Measurements from ENCODE around the gene L3MBTL3. TPM values are rescaled to one million over a fixed set of nuclear protein-coding genes. Genes with fewer than 3 reads are reported as not detected.

L3MBTL3 gene
- total RNA-seq, 1 donor from 2014 or later: 22.2 TPM

- no peaks in the 10 kb centered on the region for H3K4me1 Mint-ChIP-seq (ENCODE audit: low read depth, unreplicated experiment)
- H3K36me3 Mint-ChIP-seq (ENCODE audit: low read depth, unreplicated experiment): no peaks in the 10 kb centered on the region
- H3K36me3 ChIP-seq (ENCODE audit: insufficient read depth, low read length): peaks cover 5% of the 10 kb centered on the region
- no peaks in the 10 kb centered on the region for H3K27me3 Mint-ChIP-seq (ENCODE audit: low read depth, unreplicated experiment)
- H3K9me3 Mint-ChIP-seq (ENCODE audit: unreplicated experiment): no peaks in the 10 kb centered on the region
- H3K27me3 ChIP-seq (ENCODE audit: insufficient read depth, low read length): no peaks in the 10 kb centered on the region
- H3K9ac ChIP-seq (ENCODE audit: low read length): no peak overlapping the region
- H3K4me3 ChIP-seq (ENCODE audit: insufficient read depth, low read depth, low read length): no peak overlapping the region
- FAIRE-seq: no peak
- no peaks in the 10 kb centered on the region for H3K4me1 ChIP-seq (ENCODE audit: insufficient read depth, low read length)
- DNase-seq (ENCODE audit: low read depth): no peak
- H3K79me2 ChIP-seq (ENCODE audit: insufficient read depth, low read length): peaks cover 14% of the 10 kb centered on the region
- H3K4me3 Mint-ChIP-seq (ENCODE audit: unreplicated experiment): no peak overlapping the region
- H2AFZ ChIP-seq (ENCODE audit: low read depth, low read length): no peak overlapping the region
- H4K20me1 ChIP-seq (ENCODE audit: insufficient read depth, low read length): peaks cover 16% of the 10 kb centered on the region
- H3K27ac ChIP-seq (ENCODE audit: low read depth, low read length): no peak overlapping the region
- no peaks in the 10 kb centered on the region for H3K9me3 ChIP-seq (ENCODE audit: insufficient read depth, low read depth, low read length)
- H3K4me2 ChIP-seq (ENCODE audit: low read length): no peak overlapping the region
- H3K27ac Mint-ChIP-seq (ENCODE audit: unreplicated experiment): no peak overlapping the region
- TF ChIP-seq EZH2 (IDR thresholded peaks at IDR 0.05; ENCODE audit: insufficient read depth, low read length): no peak
These were observed 23.2 kb downstream of the L3MBTL3 start for GRCh38 chr6:130041594-130041993.

- no peaks in the 10 kb centered on the region for H3K9me3 Mint-ChIP-seq (ENCODE audit: unreplicated experiment)
- H3K27ac Mint-ChIP-seq (ENCODE audit: unreplicated experiment): no peak overlapping the region
- peaks cover 5% of the 10 kb centered on the region for H3K4me1 Mint-ChIP-seq (ENCODE audit: low read depth, unreplicated experiment)
- no peaks in the 10 kb centered on the region for H3K9me3 ChIP-seq (ENCODE audit: insufficient read depth, low read depth, low read length)
- no peaks in the 10 kb centered on the region for H3K27me3 ChIP-seq (ENCODE audit: insufficient read depth, low read length)
- no peak overlapping the region for H3K4me3 ChIP-seq (ENCODE audit: insufficient read depth, low read depth, low read length)
- H3K9ac ChIP-seq (ENCODE audit: low read length): no peak overlapping the region
- TF ChIP-seq, protein P1, sequence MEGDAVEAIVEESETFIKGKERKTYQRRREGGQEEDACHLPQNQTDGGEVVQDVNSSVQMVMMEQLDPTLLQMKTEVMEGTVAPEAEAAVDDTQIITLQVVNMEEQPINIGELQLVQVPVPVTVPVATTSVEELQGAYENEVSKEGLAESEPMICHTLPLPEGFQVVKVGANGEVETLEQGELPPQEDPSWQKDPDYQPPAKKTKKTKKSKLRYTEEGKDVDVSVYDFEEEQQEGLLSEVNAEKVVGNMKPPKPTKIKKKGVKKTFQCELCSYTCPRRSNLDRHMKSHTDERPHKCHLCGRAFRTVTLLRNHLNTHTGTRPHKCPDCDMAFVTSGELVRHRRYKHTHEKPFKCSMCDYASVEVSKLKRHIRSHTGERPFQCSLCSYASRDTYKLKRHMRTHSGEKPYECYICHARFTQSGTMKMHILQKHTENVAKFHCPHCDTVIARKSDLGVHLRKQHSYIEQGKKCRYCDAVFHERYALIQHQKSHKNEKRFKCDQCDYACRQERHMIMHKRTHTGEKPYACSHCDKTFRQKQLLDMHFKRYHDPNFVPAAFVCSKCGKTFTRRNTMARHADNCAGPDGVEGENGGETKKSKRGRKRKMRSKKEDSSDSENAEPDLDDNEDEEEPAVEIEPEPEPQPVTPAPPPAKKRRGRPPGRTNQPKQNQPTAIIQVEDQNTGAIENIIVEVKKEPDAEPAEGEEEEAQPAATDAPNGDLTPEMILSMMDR (IDR thresholded peaks at IDR 0.05; ENCODE audit: insufficient read depth, low read depth, low read length): no peak
- no peak for TF ChIP-seq EZH2 (IDR thresholded peaks at IDR 0.05; ENCODE audit: insufficient read depth, low read length)
- no peak overlapping the region for H3K4me2 ChIP-seq (ENCODE audit: low read length)
- no peaks in the 10 kb centered on the region for H3K27me3 Mint-ChIP-seq (ENCODE audit: low read depth, unreplicated experiment)
- no peak overlapping the region for H2AFZ ChIP-seq (ENCODE audit: low read depth, low read length)
- no peaks in the 10 kb centered on the region for H3K36me3 Mint-ChIP-seq (ENCODE audit: low read depth, unreplicated experiment)
- peaks cover 5% of the 10 kb centered on the region for H3K4me1 ChIP-seq (ENCODE audit: insufficient read depth, low read length)
- H4K20me1 ChIP-seq (ENCODE audit: insufficient read depth, low read length): peaks cover 10% of the 10 kb centered on the region
- FAIRE-seq: no peak
- peaks cover 5% of the 10 kb centered on the region for H3K36me3 ChIP-seq (ENCODE audit: insufficient read depth, low read length)
- H3K79me2 ChIP-seq (ENCODE audit: insufficient read depth, low read length): peaks cover 8% of the 10 kb centered on the region
- no peak overlapping the region for H3K27ac ChIP-seq (ENCODE audit: low read depth, low read length)
- H3K4me3 Mint-ChIP-seq (ENCODE audit: unreplicated experiment): no peak overlapping the region
- no peak for DNase-seq (ENCODE audit: low read depth)
These were observed 25.0 kb downstream of the L3MBTL3 start for GRCh38 chr6:130043344-130043743.

DNA sequence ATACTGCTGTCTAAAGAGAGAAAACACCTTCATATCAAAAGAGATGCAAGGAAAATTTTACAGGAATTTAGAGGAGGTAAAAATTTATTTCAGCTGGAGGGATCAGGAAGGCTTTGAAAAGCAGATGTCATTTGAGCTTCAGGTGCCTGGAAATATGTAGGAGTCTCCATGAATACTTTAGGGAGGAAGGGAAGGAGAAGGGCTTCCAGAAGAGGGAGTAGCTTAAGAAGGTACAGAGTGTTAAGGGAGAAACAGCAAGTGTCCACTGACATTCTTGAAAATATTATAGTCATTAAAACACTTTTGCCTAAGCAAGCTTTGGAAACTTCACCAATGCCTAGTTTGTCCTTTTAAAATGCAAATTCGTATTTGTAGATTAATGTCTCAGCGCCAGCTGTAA lies 27.2 kb downstream of the L3MBTL3 start:
- Histone ChIP-seq H3K4me1 (ENCODE audit: insufficient read depth, low read length) (peaks cover 5% of the 10 kb centered on the region), H3K27ac (ENCODE audit: low read depth, low read length) (no peak overlapping the region), H3K9me3 (ENCODE audit: insufficient read depth, low read depth, low read length) (no peaks in the 10 kb centered on the region), H4K20me1 (ENCODE audit: insufficient read depth, low read length) (peaks cover 15% of the 10 kb centered on the region), H3K79me2 (ENCODE audit: insufficient read depth, low read length) (peaks cover 5% of the 10 kb centered on the region), H2AFZ (ENCODE audit: low read depth, low read length) (no peak overlapping the region), H3K4me3 (ENCODE audit: insufficient read depth, low read depth, low read length) (no peak overlapping the region), H3K27me3 (ENCODE audit: insufficient read depth, low read length) (no peaks in the 10 kb centered on the region), H3K4me2 (ENCODE audit: low read length) (no peak overlapping the region), H3K9ac (ENCODE audit: low read length) (no peak overlapping the region), H3K36me3 (ENCODE audit: insufficient read depth, low read length) (peaks cover 8% of the 10 kb centered on the region)
- FAIRE-seq (no peak), DNase-seq (ENCODE audit: low read depth) (no peak)
- Mint-ChIP-seq H3K27ac (ENCODE audit: unreplicated experiment) (no peak overlapping the region), H3K4me3 (ENCODE audit: unreplicated experiment) (no peak overlapping the region), H3K4me1 (ENCODE audit: low read depth, unreplicated experiment) (peaks cover 5% of the 10 kb centered on the region), H3K36me3 (ENCODE audit: low read depth, unreplicated experiment) (peaks cover 6% of the 10 kb centered on the region), H3K9me3 (ENCODE audit: unreplicated experiment) (no peaks in the 10 kb centered on the region), H3K27me3 (ENCODE audit: low read depth, unreplicated experiment) (no peaks in the 10 kb centered on the region)
- TF ChIP-seq EZH2 (IDR thresholded peaks at IDR 0.05; ENCODE audit: insufficient read depth, low read length): no peak
- TF ChIP-seq, protein P1 (IDR thresholded peaks at IDR 0.05; ENCODE audit: insufficient read depth, low read depth, low read length): no peak

Data from astrocyte (in vitro differentiated cells and primary cell).